K562 (cell line): Measurements from ENCODE around the gene FSHR. TPM values are rescaled to one million over a fixed set of nuclear protein-coding genes. Genes with fewer than 3 reads are reported as not detected.

Experiments
- ATAC-seq: fragments of 200-7000 bp; cut with Tn5 transposase; 3 replicates; pipeline ENCODE4 v1.9.1; 2020; ENCODE audit warnings: moderate library complexity
- BruUV-seq: library from RNA; stranded (reverse); fragments of 400-500 nt; replicated peaks from 2 replicates; lab custom pipeline; 2021; lab: Mats Ljungman, UMichigan
- CTCF ChIA-PET: fragments of 300-600 bp; formaldehyde crosslinking; extraction: SDS; loops from one replicate; lab custom pipeline; 2021; ENCODE audit warnings: low intra/inter-chr PET ratio; lab: Yijun Ruan, JAX
- POLR2A ChIA-PET: fragments of 300-600, 350-650 bp; sonication (Branson Sonifier 250); formaldehyde crosslinking; extraction: SDS; loops from one replicate; lab custom pipeline; 2021; ENCODE audit warnings: antibody characterized with exemption, inconsistent platforms; lab: Yijun Ruan, JAX
- DNase-seq, 4 experiments: peaks; one replicate each; pipeline versions ENCODE4 v3.0.0 to v3.0.0-alpha.2; 2011 to 2018; ENCODE audit warnings: low spot score in 3 of 4, mixed read lengths in 3 of 4; ENCODE audit errors: extremely low read depth in 1 of 4
- FAIRE-seq: peaks from 2 replicates; lab custom pipeline; 2011; peaks lifted over from hg19 to GRCh38; lab: Jason Lieb, UNC
- H2AFZ ChIP-seq: 2 replicates; pipeline ENCODE4 v1.6.0; 2011; ENCODE audit warnings: low read depth, low read length, control low read depth, inconsistent platforms
- H3K27ac ChIP-seq: fragments of 200-600 bp; 3 replicates; pipeline ENCODE4 v1.8.0; 2011; ENCODE audit warnings: low read depth, mild to moderate bottlenecking, control low read depth, inconsistent platforms, low read length, moderate library complexity, mixed read lengths; ENCODE audit errors: extremely low read depth
- H3K27me3 ChIP-seq, 2 experiments: fragments of 300-600 bp in 1 of 2; 2 replicates in 1 of 2; 3 replicates in 1 of 2; pipeline versions ENCODE4 v1.6.0 to v1.8.0; 2011; ENCODE audit warnings: inconsistent platforms in 2 of 2, low read length in 2 of 2, mild to moderate bottlenecking in 1 of 2, mixed read lengths in 1 of 2, moderate library complexity in 1 of 2; ENCODE audit not compliant: control insufficient read depth in 2 of 2, insufficient read depth in 2 of 2
- H3K36me3 ChIP-seq: fragments of 300-600 bp; 3 replicates; pipeline ENCODE4 v1.8.0; 2011; ENCODE audit warnings: mild to moderate bottlenecking, low read length, inconsistent platforms; ENCODE audit not compliant: control insufficient read depth, insufficient read depth
- H3K4me1 ChIP-seq, 2 experiments: fragments of 200-600 bp in 1 of 2; replicated peaks in 1 of 2; 2 replicates in 1 of 2; 3 replicates in 1 of 2; pipeline versions ENCODE4 v1.5.1 to v1.8.0; 2011; ENCODE audit warnings: inconsistent platforms in 2 of 2, low read length in 2 of 2, mild to moderate bottlenecking in 1 of 2, mixed read lengths in 1 of 2, moderate library complexity in 1 of 2; ENCODE audit not compliant: control insufficient read depth in 2 of 2, insufficient read depth in 2 of 2
- H3K4me2 ChIP-seq: 2 replicates; pipeline ENCODE4 v1.6.1; 2011; ENCODE audit warnings: low read length, control low read depth, inconsistent platforms, mixed read lengths; ENCODE audit not compliant: insufficient read depth
- H3K4me3 ChIP-seq: fragments of 200-600 bp; sonication (generic), shearing (Covaris generic); 2 replicates; pipeline ENCODE4 v1.5.1; 2016; ENCODE audit warnings: control low read depth, inconsistent platforms
- H3K79me2 ChIP-seq: fragments of 200-600 bp; 3 replicates; pipeline ENCODE4 v1.8.0; 2011; ENCODE audit warnings: low read length, inconsistent platforms; ENCODE audit not compliant: control insufficient read depth, insufficient read depth
- H3K9ac ChIP-seq, 2 experiments: 2 replicates each; pipeline versions ENCODE4 v1.6.0 to v1.6.1; 2011; ENCODE audit warnings: low read depth in 2 of 2, low read length in 2 of 2, control low read depth in 1 of 2, inconsistent platforms in 1 of 2, mild to moderate bottlenecking in 1 of 2, mixed read lengths in 1 of 2; ENCODE audit not compliant: insufficient read depth in 1 of 2
- H3K9me1 ChIP-seq: one replicate; pipeline ENCODE4 v1.6.0; 2011; ENCODE audit warnings: inconsistent platforms, mild to moderate bottlenecking, low read length, moderate library complexity; ENCODE audit not compliant: control insufficient read depth, insufficient read depth
- H3K9me3 ChIP-seq: replicated peaks from 2 replicates; pipeline ENCODE4 v1.5.1; 2011; ENCODE audit warnings: low read depth, low read length, inconsistent platforms; ENCODE audit not compliant: control insufficient read depth, insufficient read depth
- H4K20me1 ChIP-seq: replicated peaks from 2 replicates; pipeline ENCODE4 v1.6.1; 2011; ENCODE audit warnings: low read length, inconsistent platforms, mixed read lengths; ENCODE audit not compliant: control insufficient read depth, insufficient read depth
- DNMT1 ChIP-seq: fragments of 450-650 bp; IDR thresholded peaks from 2 replicates; pipeline ENCODE4 v1.6.1; 2016; ENCODE audit warnings: antibody characterized with exemption, mild to moderate bottlenecking
- TEAD2 ChIP-seq: fragments of 450-650 bp; IDR thresholded peaks from 2 replicates; pipeline ENCODE4 v1.6.1; 2016; ENCODE audit warnings: missing genetic modification characterization, control low read depth, missing compliant biosample characterization
- ZHX1 ChIP-seq: fragments of 150-350 bp; conservative IDR thresholded peaks from 2 replicates; pipeline ENCODE4 v1.6.1; 2014; ENCODE audit warnings: low read length
- ZNF551 ChIP-seq: fragments of 250-450 bp; sonication (Bioruptor Pico); IDR thresholded peaks from 2 replicates; pipeline ENCODE4 v1.5.0; 2021; ENCODE audit warnings: mild to moderate bottlenecking, moderate library complexity
- ZNF668 ChIP-seq: fragments of 250-450 bp; sonication (Bioruptor Pico); IDR thresholded peaks from 2 replicates; pipeline ENCODE4 v1.8.0; 2022; ENCODE audit warnings: mild to moderate bottlenecking, inconsistent platforms
- ZNF707 ChIP-seq: fragments of 250-450 bp; sonication (Bioruptor Pico); conservative IDR thresholded peaks from 2 replicates; pipeline ENCODE4 v1.8.0; 2022; ENCODE audit warnings: inconsistent platforms, mild to moderate bottlenecking, moderate library complexity
- WGBS: fragments of 100-300 bp; shearing (Covaris generic); methylation state at CpG from one replicate; pipeline ENCODE4 v1.1.6; 2016; ENCODE audit warnings: low coverage, mixed read lengths; ENCODE audit not compliant: insufficient coverage; ENCODE audit errors: missing lambda C conversion rate; 5-methylcytosine and 5-hydroxymethylcytosine counted together
- in situ Hi-C: fragments of 300-500 bp; cut with MboI; formaldehyde crosslinking; loops from 4 replicates; pipeline ENCODE4 v1.15.0; 2018; ENCODE audit warnings: inconsistent platforms, mixed read lengths
- intact Hi-C: fragments of 100-400 bp; cut with micrococcal nuclease; formaldehyde crosslinking; loops from 2 replicates; pipeline ENCODE4 v1.14.2; 2022
- polyA plus RNA-seq, 8 experiments: library from polyadenylated mRNA; depleted of rRNA in 4 of 8; stranded (reverse) in 5 of 8; unstranded in 3 of 8; fragments of >200 nt; fragmentation: Nextera tagmentation in 2 of 8; fragmentation: Illumina TruSeq in 1 of 8; extraction: Ambion mirVana in 2 of 8; extraction: Trizol in 1 of 8; gene quantifications; 2 replicates each; pipeline versions ENCODE4 v1.2.1 to v1.2.3, GENCODE V29; 2011 to 2014; ENCODE audit warnings: inconsistent platforms in 1 of 8, missing spikeins in 1 of 8
- total RNA-seq, 7 experiments: library from RNA; depleted of rRNA in 6 of 7; stranded (reverse); fragments of >200 nt in 6 of 7; fragmentation: Illumina TruSeq in 2 of 7; extraction: Trizol in 2 of 7; gene quantifications; 2 replicates each; pipeline versions ENCODE4 v1.2.1 to v1.2.3, GENCODE V29; 2011 to 2021; ENCODE audit warnings: low replicate concordance in 1 of 7

FSHR gene
- total and polyA plus RNA-seq, 9 of the 15 experiments (the other 6 are each of a cell fraction or from before 2014, with no cell fraction given) = not detected

- WGBS = 0% methylated on average over 4 of the region's 4 CpGs
- Histone ChIP-seq H3K27me3 (no peaks in the 10 kb centered on the region), H2AFZ (no peak overlapping the region), H3K4me1 (no peaks in the 10 kb centered on the region), H3K9me3 (no peaks in the 10 kb centered on the region), H3K36me3 (no peaks in the 10 kb centered on the region), H4K20me1 (no peaks in the 10 kb centered on the region), H3K4me3 (no peak overlapping the region), H3K4me2 (no peak overlapping the region), H3K79me2 (no peaks in the 10 kb centered on the region), H3K9me1 (no peaks in the 10 kb centered on the region), H3K27ac (no peak overlapping the region), H3K9ac (no peak overlapping the region)
- TF ChIP-seq ZNF668 (CRISPR knock-in tag) = no peak
- TF ChIP-seq ZNF551 (CRISPR knock-in tag) = no peak
- no peak for TF ChIP-seq DNMT1
- no peak for TF ChIP-seq ZHX1
- TF ChIP-seq TEAD2 (tag) = no peak
- TF ChIP-seq ZNF707 (CRISPR knock-in tag) = no peak
- in situ Hi-C loops = loop anchor here (25.0 kb wide), 1 partner anchor 1526 kb away; no protein-coding TSS in a partner anchor
- FAIRE-seq = no peak
- POLR2A ChIA-PET = interaction anchor here (0.6 kb wide), 1 partner anchor 147 kb away, joined by 3 read pairs; no protein-coding TSS in a partner anchor
- CTCF ChIA-PET = no interaction called here
- no peak for DNase-seq
- no TSS peak for BruUV-seq
- ATAC-seq = no peak
- intact Hi-C loops = no loop called here
These were observed 193.3 kb downstream of the FSHR start for GRCh38 chr2:48961009-48961408.
